GM18511 (cell line): ENCODE data around the gene ACTG1.
A peak's percentile ranks its signal among the peaks of the same experiment; 100 is the strongest.

Experiments
- ATAC-seq: cut with Tn5 transposase; IDR thresholded peaks from one replicate; pipeline ENCODE4 v1.9.1; 2021; ENCODE audit warnings: mild to moderate bottlenecking, moderate library complexity; ENCODE audit not compliant: unreplicated experiment

Gene ACTG1

DNA sequence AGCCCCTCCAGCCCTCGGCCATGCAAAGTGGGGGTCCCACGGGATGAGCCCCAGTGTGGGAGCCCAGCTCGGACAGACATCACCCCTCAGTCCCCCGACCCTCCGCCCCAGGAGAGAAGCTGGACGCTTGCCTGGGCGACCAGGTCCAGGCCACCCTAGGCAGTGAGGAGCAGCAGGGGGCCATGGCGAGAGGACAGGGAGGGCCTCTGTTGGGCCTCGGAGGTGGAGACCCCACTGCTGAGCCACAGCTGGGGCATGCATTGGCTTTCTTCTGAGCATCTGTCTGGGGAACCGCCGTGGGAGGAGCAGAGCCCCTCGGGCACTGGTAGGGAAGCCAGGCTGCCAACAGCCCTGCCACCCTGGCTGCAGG lies 13.0 kb downstream of the ACTG1 start:
- ATAC-seq: no peak

GRCh38 chr17:81498953-81499600 lies 13.5 kb downstream of the ACTG1 start:
- no peak for ATAC-seq

- ATAC-seq: no peak
Observed at GRCh38 chr17:81494626-81495377, 17.8 kb downstream of the ACTG1 start.

DNA sequence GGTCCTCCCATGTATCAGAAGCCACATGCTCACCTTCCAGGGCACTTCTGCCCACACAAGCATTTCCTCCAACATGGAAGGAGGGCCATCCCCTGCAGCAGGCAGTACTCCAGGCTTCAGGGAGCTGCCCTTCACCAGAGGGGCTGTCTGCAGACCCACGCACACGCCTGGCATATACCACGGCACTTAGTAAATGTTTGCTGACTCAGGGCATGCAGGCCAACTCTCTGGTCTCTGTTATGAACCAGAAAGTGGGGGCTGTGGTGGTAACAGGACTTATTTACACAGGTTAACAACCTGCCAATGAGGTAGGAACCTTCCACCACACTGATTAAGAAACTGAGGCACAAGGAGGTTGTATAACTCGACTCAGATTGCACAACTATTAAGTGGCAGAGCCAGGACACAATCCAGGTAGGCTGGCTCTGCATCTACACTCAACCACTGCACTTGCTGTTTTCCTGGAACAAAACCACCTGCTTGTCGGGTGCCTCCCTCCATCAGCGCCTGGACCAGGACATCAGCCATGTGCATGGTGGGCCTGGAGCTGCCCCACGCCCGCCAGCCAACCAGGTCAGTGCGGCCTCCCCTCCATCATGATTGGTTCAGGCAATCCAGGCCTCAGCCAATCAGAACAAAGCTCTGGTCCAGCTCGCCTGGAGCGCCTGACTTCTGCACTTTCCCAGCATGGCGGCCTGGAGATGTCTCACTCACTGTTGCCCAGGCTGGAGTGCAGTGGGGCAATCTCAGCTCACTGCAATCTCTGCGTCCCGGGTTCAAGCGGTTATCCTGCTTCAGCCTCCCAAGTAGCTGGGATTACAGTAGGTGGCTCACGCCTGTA lies 19.2 kb downstream of the ACTG1 start:
- ATAC-seq: no peak

DNA sequence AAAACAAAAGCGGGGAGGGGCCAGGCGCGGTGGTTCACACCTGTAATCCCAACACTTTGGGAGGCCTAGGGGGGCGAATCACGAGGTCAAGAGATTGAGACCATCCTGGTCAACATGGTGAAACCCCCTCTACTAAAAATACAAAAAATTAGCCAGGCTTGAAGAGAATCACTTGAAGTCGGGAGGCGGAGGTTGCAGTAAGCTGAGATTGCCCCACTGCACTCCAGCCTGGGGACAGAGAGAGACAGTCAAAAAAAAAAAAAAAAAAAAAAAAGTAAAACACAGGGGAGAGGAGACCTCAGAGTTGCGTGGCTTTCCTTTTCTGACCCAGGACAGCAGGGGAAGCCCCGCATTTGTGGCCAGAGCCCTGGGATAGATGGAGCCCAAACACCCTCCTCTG lies 19.9 kb downstream of the ACTG1 start:
- ATAC-seq: no peak

DNA sequence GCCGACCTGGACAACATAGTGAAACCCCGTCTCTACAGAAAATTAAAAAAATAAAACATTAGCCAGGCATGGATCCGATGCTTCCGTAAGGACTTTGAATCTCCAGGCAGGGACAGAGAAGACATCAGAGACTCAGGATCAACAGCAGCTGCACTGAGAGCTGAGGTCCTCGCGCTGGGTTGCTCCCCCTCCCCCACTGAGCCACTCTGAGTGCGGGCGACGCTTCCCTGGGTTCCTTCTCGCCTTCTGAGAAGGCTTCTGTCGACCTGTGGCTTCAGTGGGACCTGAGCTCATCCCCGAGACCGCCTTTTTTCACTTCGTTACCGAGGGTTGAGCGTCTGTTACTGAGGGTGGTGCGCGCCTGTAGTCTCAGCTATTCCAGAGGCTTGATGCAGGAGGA lies 20.4 kb downstream of the ACTG1 start:
- no peak for ATAC-seq

GRCh38 chr17:81491761-81492160 lies 20.8 kb downstream of the ACTG1 start:
- no peak for ATAC-seq

- ATAC-seq: no peak
Observed at GRCh38 chr17:81491181-81491581, 21.4 kb downstream of the ACTG1 start.

- no peak for ATAC-seq
Observed at GRCh38 chr17:81489998-81490992, 22.3 kb downstream of the ACTG1 start.

DNA sequence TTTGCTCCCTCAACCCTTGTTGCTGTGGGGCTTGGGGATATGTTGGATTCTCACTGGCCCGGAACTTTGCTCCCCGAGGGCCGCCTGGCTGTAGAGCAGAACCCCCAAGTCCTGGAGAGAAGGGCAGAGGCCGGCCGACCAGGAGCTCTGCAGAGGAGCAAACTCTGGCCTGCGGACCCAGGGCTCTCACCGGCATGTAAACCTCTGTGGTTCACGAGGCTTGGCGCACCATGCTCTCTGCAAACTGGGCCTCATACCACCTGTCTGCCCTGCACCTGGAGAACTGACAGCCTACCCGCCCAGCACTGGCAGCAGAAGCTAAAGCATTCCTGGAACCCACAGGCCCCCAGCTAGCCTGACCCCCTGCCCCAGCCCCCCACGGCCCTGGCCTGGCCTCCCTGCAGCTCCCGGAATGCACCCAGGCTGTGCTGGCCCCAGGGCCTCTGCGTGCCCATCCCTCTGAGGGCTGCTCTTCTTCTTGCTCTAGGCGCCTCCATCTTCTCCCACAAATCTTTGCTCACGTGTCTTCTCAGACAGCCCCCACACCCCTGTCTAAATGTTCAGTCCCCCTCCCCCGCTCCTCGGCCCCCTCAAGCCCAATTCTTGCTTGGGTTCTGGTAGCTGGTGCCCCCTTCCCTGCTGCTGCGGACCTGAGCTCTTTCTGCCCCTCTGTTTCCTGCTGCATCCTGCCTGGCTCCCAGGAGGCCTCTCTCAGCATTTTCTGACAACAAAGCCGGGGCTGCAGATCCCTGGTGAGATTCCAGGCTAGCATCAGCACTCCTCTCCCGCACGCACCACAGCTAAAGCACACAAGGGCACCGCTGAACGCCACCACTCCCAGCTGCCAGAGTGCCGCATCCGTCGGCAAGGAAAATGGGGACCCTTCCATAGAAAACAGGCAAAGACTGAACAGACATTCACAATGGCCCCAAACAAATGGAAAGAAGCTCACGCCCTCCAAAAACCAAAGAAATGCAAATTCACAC lies 23.3 kb downstream of the ACTG1 start:
- no peak for ATAC-seq

DNA sequence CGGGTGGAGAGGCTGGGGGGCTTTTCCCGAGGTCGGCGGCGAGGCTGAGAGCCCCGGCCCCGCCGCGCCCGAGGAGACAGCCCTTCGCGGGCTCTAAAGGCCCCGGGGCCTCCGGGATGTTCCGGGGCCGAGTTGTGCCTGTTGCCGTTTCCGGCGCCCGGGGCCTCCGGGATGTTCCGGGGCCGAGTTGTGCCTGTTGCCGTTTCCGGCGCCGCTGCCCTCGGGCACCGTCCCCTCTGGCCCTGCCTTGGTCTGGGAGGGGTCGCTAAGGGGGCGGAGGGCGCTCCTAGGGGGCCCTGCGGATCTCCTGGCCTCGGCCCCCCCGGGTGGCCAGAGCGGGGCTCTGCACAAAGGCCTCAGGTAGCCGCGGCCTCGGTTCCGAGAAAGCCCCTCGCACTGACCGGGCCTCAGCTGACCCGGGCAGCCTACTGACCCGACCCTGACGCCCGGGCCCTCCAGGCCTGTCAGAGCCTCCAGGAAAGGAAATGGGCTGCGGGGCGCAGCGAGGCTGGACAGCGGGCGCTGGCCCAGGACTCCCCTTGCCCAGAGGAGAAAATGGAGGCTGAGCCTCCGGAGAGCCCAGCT lies 24.2 kb downstream of the ACTG1 start:
- no peak for ATAC-seq

GRCh38 chr17:81487487-81488275 lies 24.9 kb downstream of the ACTG1 start:
- ATAC-seq: peak; percentile 57

- no peak for ATAC-seq
Observed at GRCh38 chr17:81487089-81487486, 25.5 kb downstream of the ACTG1 start.

DNA sequence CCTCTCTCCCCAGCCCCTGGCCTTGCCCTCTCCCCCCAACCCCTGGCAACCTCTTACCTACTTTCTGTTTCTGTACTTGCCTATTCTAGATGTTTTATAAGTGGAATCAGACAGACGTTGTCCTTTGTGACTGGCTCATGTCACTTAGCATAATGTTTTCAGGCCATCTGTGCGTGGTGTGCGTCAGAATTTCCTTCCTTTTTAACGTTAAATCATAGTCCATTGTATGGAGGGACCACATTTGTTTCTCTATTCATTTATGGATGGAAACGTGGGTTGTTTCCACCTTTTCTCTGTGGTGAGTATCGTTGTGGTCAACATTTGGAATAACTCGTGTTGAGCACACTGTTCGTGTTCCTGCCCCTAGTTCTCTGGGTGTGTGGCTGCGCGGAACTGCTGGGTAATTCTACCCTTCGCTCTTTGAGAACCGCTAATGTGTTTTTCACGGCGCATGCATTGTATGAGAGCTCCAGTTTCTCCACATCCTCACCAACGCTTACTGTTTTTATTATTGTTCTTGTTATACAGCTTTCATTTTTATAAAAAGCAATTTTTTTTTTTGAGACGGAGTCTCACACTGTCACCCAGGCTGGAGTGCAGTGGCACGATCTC lies 26.3 kb downstream of the ACTG1 start:
- no peak for ATAC-seq

- peak; percentile 65 for ATAC-seq
Observed at GRCh38 chr17:81484195-81484979, 28.2 kb downstream of the ACTG1 start.

- no peak for ATAC-seq
Observed at GRCh38 chr17:81483862-81484194, 28.8 kb downstream of the ACTG1 start.
